ENCODE results near the gene DNM1.

DNM1 gene

GRCh38 chr9:128190013-128190412 lies 13.2 kb upstream of the DNM1 start:
- DNase-seq (ENCODE audit: low read depth, low spot score) = no peak
- no peak for TF ChIP-seq CTCF (IDR thresholded peaks at IDR 0.05; ENCODE audit: insufficient read depth, low read length, missing control alignments)
- peak overlapping the region; percentile 20 for H3K4me3 ChIP-seq (ENCODE audit: low read depth, low read length)
- POLR2A ChIA-PET = interaction anchor here (1.0 kb wide), 1 partner anchor 53 kb away, joined by 3 read pairs; no protein-coding TSS in a partner anchor
- CTCF ChIA-PET = interaction anchor here (1.2 to 3.5 kb wide), 11 partner anchors 7 to 57 kb away, joined by 3 to 33 read pairs (median 7); partner anchors contain the start of gene DNM1

GRCh38 chr9:128190516-128191405 lies 12.4 kb upstream of the DNM1 start:
- TF ChIP-seq CTCF (IDR thresholded peaks at IDR 0.05; ENCODE audit: insufficient read depth, low read length, missing control alignments) = no peak
- DNase-seq (ENCODE audit: low read depth, low spot score) = no peak
- peak overlapping the region; percentile 82 for H3K4me3 ChIP-seq (ENCODE audit: low read depth, low read length)
- POLR2A ChIA-PET = interaction anchor here (0.7 to 1.0 kb wide), 2 partner anchors 26 to 54 kb away, joined by 3 read pairs; no protein-coding TSS in a partner anchor
- CTCF ChIA-PET = interaction anchor here (0.9 to 3.5 kb wide), 15 partner anchors 8 to 151 kb away, joined by 3 to 33 read pairs (median 5); partner anchors contain the start of gene DNM1

GRCh38 chr9:128191406-128192046 lies 11.7 kb upstream of the DNM1 start, which contains the start of gene CIZ1:
TSS of gene CIZ1 (minus strand) at chr9:128191572. CDS start at chr9:128190857, 715 bp downstream.
- ChIA-PET CTCF (interaction anchor here (0.9 to 3.5 kb wide), 15 partner anchors 9 to 150 kb away, joined by 3 to 33 read pairs (median 5); partner anchors contain the start of gene DNM1), POLR2A (interaction anchor here (0.7 kb wide), 1 partner anchor 25 kb away, joined by 3 read pairs; no protein-coding TSS in a partner anchor)
- H3K4me3 ChIP-seq (ENCODE audit: low read depth, low read length) = peak within 1 kb of the TSS; percentile 82
- DNase-seq (ENCODE audit: low read depth, low spot score) = no peak
- peak; percentile 80 for TF ChIP-seq CTCF (IDR thresholded peaks at IDR 0.05; ENCODE audit: insufficient read depth, low read length, missing control alignments)

- ChIA-PET CTCF (interaction anchor here (0.7 to 3.5 kb wide), 5 partner anchors 7 to 24 kb away, joined by 3 to 33 read pairs (median 4); partner anchors contain the start of gene DNM1), POLR2A (no interaction called here)
- peak overlapping the region; percentile 24 for H3K4me3 ChIP-seq (ENCODE audit: low read depth, low read length)
- DNase-seq (ENCODE audit: low read depth, low spot score) = no peak
- TF ChIP-seq CTCF (IDR thresholded peaks at IDR 0.05; ENCODE audit: insufficient read depth, low read length, missing control alignments) = no peak
Observed at GRCh38 chr9:128192601-128193371, 10.4 kb upstream of the DNM1 start.

- ChIA-PET POLR2A (no interaction called here), CTCF (interaction anchor here (0.7 to 3.5 kb wide), 2 partner anchors 11 to 25 kb away, joined by 3 to 14 read pairs; no protein-coding TSS in a partner anchor)
- H3K4me3 ChIP-seq (ENCODE audit: low read depth, low read length) = no peak overlapping the region
- no peak for DNase-seq (ENCODE audit: low read depth, low spot score)
- TF ChIP-seq CTCF (IDR thresholded peaks at IDR 0.05; ENCODE audit: insufficient read depth, low read length, missing control alignments) = no peak
Observed at GRCh38 chr9:128193469-128194096, 9.6 kb upstream of the DNM1 start.

Data from AG04449 (cell line).